Transverse colon (tissue), 4 donors: ENCODE results near the gene FNIP2.

ENCODE experiments used
- CTCF ChIP-seq, 5 experiments: fragments of 200-600 bp in 3 of 5; fragments of 450-650 bp in 2 of 5; sonication (generic) in 3 of 5; IDR thresholded peaks; 1 replicate in 2 of 5; 2 replicates in 3 of 5; pipeline ENCODE4 v1.5.1; 2016 to 2017; ENCODE audit warnings: antibody characterized with exemption in 5 of 5, inconsistent platforms in 3 of 5, mild to moderate bottlenecking in 2 of 5, moderate library complexity in 1 of 5
- POLR2A ChIP-seq: fragments of 450-650 bp; IDR thresholded peaks from one replicate; pipeline ENCODE4 v1.6.1; 2016; ENCODE audit warnings: antibody characterized with exemption, mild to moderate bottlenecking, moderate library complexity
- POLR2AphosphoS5 ChIP-seq, 3 donors: sonication (generic); formaldehyde crosslinking; IDR thresholded peaks; one replicate each; pipeline ENCODE4 v1.6.1; 2016; ENCODE audit warnings: antibody characterized with exemption in 3 of 3

GRCh38 chr4:158789853-158790252, 21.0 kb downstream of the FNIP2 start:
- TF ChIP-seq POLR2A (no peak), POLR2AphosphoS5 (IDR thresholded peaks at IDR 0.05) (no peak), CTCF (IDR thresholded peaks at IDR 0.05) (no peak)
